Activated effector memory CD4-positive, alpha-beta T cell treated with anti-CD3 and anti-CD28 coated beads, Interleukin-2, amount 50 U/mL, for 16 hours (primary cell): Measurements from ENCODE around the gene ADARB2.
A peak's percentile ranks its signal among the peaks of the same experiment; 100 is the strongest.
"Not testable (repeated sequence)": the region's sequence is repeated elsewhere in the genome, so short reads cannot be mapped to it uniquely, and the experiment has no call there.

ENCODE experiments used
- DNase-seq: peaks from one replicate; pipeline ENCODE4 v3.0.0-alpha.2; 2020

ADARB2 gene

DNA sequence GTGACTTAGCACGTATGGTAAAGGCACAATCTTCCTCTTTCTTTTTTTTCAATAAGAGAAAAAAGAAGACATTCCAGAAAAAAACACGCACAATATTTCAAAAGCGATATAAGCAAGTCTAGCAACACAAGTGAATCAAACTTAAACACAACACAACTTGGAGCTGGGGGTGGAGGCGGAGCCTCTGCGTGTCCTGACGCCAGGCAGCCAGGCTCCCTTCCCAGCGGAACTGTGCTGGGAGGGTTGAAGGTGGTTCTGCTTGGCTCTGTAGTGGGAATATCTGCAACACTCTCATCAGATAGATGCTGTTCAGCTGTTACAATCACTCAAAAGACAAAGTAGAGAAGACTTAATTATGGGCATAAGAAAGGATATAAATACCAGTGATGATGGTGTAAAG lies 469.8 kb downstream of the ADARB2 start:
- DNase-seq = no peak

GRCh38 chr10:1267148-1267547 lies 470.2 kb downstream of the ADARB2 start:
- DNase-seq = no peak

DNA sequence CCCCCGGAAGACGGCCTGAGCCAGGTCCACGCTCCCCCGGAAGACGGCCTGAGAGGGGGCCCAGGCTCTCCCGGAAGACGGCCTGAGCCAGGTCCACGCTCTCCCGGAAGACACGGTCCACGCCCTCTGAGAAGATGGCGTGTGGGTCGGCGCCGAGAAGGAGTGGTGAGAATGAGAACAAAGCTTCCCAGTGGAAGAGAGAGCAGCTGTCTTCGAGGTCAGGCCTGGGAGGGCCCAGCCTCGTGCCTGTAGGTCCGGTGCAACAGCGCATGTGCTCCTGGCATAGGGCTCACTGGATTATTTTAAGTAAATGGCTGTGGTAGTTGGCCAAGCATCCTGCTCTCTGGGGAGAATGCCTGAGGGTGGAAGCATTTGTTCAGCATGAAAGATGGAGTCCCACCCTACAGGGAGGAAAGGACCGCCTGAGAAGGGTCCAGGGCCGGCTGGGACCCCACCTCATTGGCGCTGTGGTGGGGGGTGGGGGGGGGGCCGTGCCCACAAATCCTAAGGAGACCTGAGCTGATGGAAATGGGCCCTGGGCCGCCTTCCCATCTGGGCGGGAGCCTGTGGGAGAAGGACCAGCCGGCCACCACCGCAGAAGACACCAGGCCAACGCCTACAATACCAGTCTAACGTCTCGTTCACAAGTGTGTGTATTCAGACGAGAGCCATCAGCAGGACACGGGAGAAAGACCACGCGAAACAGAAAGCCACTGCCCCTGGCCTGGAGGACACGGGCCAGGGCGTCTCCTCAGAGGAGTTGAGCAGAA lies 471.1 kb downstream of the ADARB2 start:
- no peak for DNase-seq

DNA sequence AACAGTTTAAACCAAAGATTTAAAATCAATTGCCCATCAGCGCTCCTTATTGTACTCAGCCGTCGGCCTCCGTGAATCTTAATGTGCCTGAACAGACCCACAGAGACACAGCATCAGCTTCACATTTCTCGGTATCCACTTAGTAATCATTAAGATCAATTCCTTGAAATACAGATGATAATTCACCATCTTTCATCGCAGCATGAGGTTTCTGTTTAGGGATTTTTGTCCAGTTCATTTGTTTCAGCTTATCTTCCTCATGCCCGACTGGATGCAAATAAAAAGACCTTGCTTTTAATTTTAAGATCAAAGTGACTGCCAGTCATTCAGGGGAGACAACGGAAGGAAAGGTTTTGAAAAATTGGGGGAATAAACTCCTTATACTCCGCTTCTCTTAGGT lies 473.3 kb downstream of the ADARB2 start:
- no peak for DNase-seq

DNA sequence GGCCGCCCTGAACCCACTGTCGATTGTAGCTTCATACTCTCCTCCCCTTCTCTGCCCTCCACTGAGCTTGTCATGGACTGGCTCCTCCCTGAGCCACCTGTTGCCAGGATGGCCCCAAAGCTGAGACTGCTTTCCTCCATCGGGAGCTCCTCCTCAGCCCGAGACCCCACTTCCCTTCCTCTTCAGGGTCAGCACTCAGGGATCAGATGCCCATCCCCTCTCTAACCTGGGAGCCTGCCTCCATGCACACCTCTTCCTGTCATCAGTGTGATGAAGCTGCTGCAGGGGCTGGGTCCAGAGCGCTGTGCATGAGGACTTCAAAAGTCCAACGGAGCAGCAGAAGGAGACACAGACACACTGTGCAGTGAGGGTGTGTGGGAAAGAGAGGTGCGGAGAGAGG lies 480.1 kb downstream of the ADARB2 start:
- peak; percentile 24 for DNase-seq

DNA sequence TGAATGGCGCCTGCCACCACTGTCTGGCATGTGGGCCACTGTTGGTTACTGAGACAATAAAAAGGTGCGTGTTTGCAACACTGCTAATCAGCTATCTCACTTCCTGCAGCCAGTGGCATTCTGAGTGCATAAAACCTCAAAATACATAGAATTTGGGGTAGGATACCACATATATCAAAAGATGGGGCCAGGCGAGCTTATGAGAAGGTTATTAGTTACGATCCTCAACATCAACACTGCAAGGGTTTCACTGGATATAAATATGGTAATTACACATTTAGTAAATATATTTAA lies 480.9 kb downstream of the ADARB2 start:
- DNase-seq = no peak

- no peak for DNase-seq
Observed at GRCh38 chr10:1255600-1256431, 481.5 kb downstream of the ADARB2 start.

GRCh38 chr10:1255118-1255517 lies 482.2 kb downstream of the ADARB2 start:
- DNase-seq = no peak

DNA sequence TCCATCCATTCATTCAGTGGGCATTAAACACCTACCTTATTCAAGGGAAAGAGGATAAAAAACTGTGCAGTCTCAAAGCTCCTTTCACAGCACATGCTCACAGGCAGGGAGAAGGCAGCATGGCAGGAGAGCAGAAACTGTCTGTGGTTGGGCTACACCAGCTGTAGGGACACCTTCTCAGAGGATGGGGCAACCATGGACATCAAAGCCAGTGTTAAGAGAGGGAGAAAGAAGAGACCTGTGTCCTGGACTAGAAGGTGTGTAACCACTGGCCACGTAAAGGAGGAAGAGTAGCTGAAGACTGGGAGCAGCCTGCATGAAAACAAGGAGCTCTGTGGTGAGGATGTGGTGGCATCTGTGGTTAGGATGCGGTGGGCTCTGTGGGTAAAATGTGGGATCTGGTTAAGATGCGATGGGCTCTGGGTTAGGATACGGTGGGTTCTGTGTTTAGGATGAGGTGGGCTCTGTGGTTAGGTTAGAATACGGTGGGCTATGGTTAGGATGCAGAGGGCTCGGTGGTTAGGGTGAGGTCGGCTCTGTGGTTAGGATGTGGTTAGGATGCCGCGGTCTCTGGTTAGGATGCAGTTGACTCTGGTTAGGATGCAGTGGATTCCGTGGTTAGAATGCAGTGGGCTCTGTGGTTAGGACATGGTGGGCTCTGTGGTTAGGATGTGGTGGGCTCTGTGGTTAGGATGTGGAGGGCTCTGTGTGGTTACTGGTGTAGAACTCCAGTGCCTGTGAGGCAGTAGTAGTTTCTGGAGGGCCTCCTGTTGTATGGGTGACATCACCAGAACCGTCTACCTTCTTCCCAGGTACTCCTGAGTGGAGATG lies 483.6 kb downstream of the ADARB2 start:
- DNase-seq = peak; percentile 28

GRCh38 chr10:1251769-1252168 lies 485.6 kb downstream of the ADARB2 start:
- no peak for DNase-seq

- peak; percentile 24 for DNase-seq
Observed at GRCh38 chr10:1249142-1249920, 488.0 kb downstream of the ADARB2 start.

DNA sequence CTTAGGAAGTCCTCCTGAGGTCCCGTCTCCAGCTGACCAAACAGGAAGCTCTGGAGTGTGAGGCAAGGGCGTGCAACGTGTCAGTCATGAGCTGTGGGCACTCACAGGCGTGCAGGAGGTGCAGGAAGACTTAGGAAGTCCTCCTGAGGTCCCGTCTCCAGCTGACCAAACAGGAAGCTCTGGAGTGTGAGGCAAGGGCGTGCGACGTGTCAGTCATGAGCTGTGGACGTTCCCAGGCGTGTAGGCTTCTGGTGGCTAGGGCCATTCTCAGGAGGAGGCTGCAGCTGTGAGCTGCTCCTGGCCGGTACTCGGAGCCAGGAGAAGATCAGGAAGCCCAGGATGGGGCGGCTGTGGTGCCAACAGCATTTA lies 489.1 kb downstream of the ADARB2 start:
- not testable (repeated sequence) for DNase-seq

DNA sequence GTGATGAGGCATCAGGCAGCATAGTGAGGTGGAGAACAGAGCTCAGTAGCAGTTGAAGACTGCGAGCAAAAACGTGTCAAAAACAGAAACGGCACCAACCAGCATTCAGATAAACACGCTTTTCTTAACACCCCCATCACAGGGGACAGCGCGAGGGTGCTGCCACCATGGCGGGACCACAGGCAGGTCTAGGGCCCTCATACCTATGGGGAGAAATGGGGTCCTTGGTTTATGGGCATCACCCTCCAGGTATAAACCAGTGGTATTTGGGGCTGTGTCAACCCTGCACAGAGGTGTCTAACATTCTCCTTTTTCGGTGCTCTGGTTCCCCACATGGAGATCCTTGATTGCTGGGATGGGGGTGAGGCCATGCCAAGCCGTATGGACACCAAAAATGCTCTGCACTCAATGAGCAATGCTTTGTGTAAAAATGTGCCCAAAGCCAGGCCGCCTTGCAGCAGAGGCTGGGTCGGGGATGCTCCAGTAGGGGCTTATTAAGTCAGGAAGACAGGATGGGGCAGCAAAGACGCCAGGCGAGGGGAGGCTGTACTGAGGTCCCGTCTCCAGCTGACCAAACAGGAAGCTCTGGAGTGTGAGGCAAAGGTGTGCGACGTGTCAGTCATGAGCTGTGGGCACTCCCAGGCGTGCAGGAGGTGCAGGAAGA lies 489.6 kb downstream of the ADARB2 start:
- no peak for DNase-seq

DNA sequence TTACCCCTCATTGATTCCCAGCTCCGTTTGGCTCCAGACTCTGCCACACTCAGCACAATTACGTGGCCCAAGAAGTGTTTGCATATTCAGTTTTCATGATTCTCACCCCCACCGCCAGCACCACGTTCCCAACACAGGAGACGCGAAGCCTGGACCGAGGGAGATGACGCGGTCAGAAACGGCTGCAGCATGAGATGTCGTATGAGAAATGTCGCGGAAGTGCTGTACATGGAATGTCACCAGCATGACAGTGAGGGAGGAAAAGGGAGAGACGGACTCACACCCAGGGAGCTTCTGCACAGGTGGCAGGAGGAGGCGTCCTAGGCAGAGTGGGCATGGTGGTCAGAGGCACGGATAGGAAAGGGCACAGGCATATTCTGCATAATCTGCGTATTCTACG lies 492.8 kb downstream of the ADARB2 start:
- DNase-seq = no peak

GRCh38 chr10:1243486-1244234 lies 493.7 kb downstream of the ADARB2 start:
- no peak for DNase-seq

DNA sequence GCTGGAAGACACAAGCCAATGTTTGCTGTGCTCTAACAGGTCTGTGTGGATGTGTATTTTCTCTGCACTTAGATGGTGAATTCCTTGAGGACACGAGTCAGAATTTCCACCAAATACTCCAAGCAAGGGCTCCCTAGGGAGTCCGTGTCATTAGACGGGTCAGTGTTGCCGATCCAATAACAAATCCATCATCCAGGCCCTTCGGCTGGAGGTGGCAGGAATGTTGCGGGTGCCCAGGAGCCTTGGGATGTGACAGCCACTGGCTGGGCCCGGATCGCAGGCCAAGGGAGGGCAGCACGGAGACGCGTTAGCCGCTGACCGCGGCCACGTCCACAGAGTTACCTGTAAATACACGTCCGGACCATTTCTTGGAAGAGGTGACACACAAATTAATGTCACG lies 494.4 kb downstream of the ADARB2 start:
- no peak for DNase-seq

- DNase-seq = no peak
Observed at GRCh38 chr10:1241973-1242935, 495.1 kb downstream of the ADARB2 start.

DNA sequence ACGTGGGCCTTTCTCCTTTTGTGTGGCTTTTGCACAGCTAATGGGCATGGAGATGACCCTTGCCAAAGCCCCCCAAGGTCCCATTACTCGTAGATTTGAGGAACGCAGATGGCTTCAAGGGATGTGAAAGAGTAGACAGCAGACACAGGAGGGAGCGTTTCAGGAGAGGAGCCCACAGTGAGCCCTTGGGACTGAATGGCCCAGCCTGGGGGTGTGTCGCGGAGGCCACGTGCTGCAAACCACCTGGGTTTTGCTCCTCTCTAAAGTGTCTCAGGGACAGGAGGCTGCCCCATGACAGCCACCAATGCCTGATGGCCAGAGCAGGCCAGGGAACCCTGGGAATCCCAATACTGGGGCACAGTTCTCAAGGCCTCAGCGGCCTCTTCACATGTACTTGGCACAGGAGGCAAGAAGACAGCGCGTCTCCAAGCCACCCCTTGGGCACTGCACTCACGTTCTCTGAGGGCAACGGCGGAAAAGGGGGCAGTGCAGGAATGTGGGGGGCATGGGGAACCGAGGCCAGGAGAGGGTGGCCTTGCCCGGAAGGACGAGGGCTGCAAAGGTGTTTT lies 495.9 kb downstream of the ADARB2 start:
- no peak for DNase-seq

DNA sequence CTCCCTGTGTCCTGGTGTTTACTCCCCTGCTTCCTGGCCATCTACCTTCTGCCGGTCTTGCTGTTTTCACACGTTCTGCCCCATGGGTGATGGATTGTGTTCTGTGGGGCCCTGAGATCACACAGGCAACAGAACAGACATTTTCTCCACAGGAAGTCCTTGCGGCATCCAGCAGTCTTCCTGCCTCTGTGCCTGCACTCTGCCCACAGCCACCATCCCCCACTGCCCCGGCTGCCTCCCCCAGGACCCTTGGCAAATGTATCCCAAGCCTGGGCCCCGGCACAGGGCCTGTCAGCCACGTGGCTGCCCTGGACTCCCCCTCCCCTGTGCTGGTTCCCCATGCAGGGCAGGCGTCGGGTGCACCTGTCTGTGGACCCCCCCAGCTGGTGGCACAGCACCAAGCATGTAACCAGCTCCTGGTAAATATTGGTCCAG lies 497.0 kb downstream of the ADARB2 start:
- DNase-seq = peak; percentile 60

DNA sequence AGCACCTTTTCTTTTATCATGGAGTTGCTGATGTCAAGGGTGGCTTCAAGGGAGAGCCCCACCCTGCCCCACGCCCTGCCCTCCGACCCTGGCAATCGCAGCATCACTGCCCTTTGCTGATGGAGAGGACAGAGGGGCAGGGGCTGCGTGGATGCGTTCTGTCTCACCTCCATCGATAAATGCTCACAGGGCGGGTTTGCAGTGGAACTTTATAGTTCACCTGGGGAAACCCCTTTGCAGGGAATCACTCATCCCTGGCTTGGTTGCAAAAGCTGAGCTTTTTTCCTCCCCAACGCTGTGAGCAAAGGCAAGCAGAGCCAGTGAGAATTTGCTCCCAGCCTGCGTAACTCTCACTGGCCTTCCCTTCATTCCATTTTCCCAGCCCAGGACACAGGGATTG lies 504.3 kb downstream of the ADARB2 start:
- no peak for DNase-seq
